H9 (cell line): ENCODE data around the gene TSPYL6. TPM values are rescaled to one million over a fixed set of nuclear protein-coding genes. Genes with fewer than 3 reads are reported as not detected.

ENCODE experiments used
- DNase-seq: peaks from one replicate; pipeline ENCODE4 v3.0.0-alpha.2; 2017
- H2AFZ ChIP-seq: one replicate; pipeline ENCODE4 v1.6.1; 2013; ENCODE audit warnings: mild to moderate bottlenecking, low read length, control low read depth, moderate library complexity
- H2AK5ac ChIP-seq: 2 replicates; pipeline ENCODE4 v1.6.1; 2013; ENCODE audit warnings: low read length, control low read depth, mixed read lengths; ENCODE audit not compliant: insufficient read length
- H2BK120ac ChIP-seq: one replicate; pipeline ENCODE4 v1.6.1; 2013; ENCODE audit warnings: low read depth, mild to moderate bottlenecking, low read length, control low read depth, inconsistent platforms; ENCODE audit not compliant: poor library complexity, severe bottlenecking
- H2BK12ac ChIP-seq: 2 replicates; pipeline ENCODE4 v1.6.1; 2013; ENCODE audit warnings: low read length, control low read depth, mixed read lengths, low read depth; ENCODE audit not compliant: insufficient read length
- H2BK15ac ChIP-seq: 2 replicates; pipeline ENCODE4 v1.6.1; 2013; ENCODE audit warnings: low read depth, low read length, control low read depth
- H2BK20ac ChIP-seq: one replicate; pipeline ENCODE4 v1.6.1; 2013; ENCODE audit warnings: low read depth, mild to moderate bottlenecking, low read length, control low read depth, inconsistent platforms; ENCODE audit not compliant: poor library complexity, severe bottlenecking
- H2BK5ac ChIP-seq: 2 replicates; pipeline ENCODE4 v1.6.1; 2013; ENCODE audit warnings: low read length, control low read depth, mixed read lengths; ENCODE audit not compliant: insufficient read length
- H3K14ac ChIP-seq: 2 replicates; pipeline ENCODE4 v1.6.1; 2013; ENCODE audit warnings: low read length, control low read depth; ENCODE audit not compliant: insufficient read depth
- H3K18ac ChIP-seq: 2 replicates; pipeline ENCODE4 v1.6.1; 2013; ENCODE audit warnings: low read depth, mild to moderate bottlenecking, mixed read lengths, low read length, control low read depth; ENCODE audit not compliant: insufficient read length
- H3K23ac ChIP-seq: 2 replicates; pipeline ENCODE4 v1.6.1; 2013; ENCODE audit warnings: low read length, control low read depth, mixed read lengths, low read depth; ENCODE audit not compliant: insufficient read length
- H3K23me2 ChIP-seq: 2 replicates; pipeline ENCODE4 v1.6.1; 2013; ENCODE audit warnings: low read depth, mild to moderate bottlenecking, mixed read lengths, low read length, control low read depth; ENCODE audit not compliant: insufficient read length, poor library complexity, severe bottlenecking
- H3K27ac ChIP-seq: 2 replicates; pipeline ENCODE4 v1.5.1; 2013; ENCODE audit warnings: low read length, control low read depth, mixed read lengths, low read depth; ENCODE audit not compliant: insufficient read length
- H3K27me3 ChIP-seq: 2 replicates; pipeline ENCODE4 v1.6.1; 2013; ENCODE audit warnings: low read length, control low read depth, inconsistent platforms; ENCODE audit not compliant: insufficient read depth
- H3K4ac ChIP-seq: 2 replicates; pipeline ENCODE4 v1.6.1; 2013; ENCODE audit warnings: low read depth, mild to moderate bottlenecking, control low read depth, inconsistent platforms, low read length, moderate library complexity
- H3K4me1 ChIP-seq: 2 replicates; pipeline ENCODE4 v1.6.1; 2013; ENCODE audit warnings: low read length, control low read depth, inconsistent platforms; ENCODE audit not compliant: insufficient read depth
- H3K4me2 ChIP-seq: 2 replicates; pipeline ENCODE4 v1.6.1; 2013; ENCODE audit warnings: low read length, control low read depth, mixed read lengths; ENCODE audit not compliant: insufficient read length, insufficient read depth
- H3K56ac ChIP-seq: 2 replicates; pipeline ENCODE4 v1.6.1; 2013; ENCODE audit warnings: low read depth, mild to moderate bottlenecking, mixed read lengths, low read length, control low read depth; ENCODE audit not compliant: insufficient read length
- H3K79me1 ChIP-seq: 2 replicates; pipeline ENCODE4 v1.6.1; 2013; ENCODE audit warnings: low read depth, mild to moderate bottlenecking, moderate library complexity, low read length, control low read depth, inconsistent platforms; ENCODE audit not compliant: insufficient read depth, poor library complexity, severe bottlenecking
- H3K79me2 ChIP-seq: 2 replicates; pipeline ENCODE4 v1.6.1; 2013; ENCODE audit warnings: low read length, control low read depth, inconsistent platforms; ENCODE audit not compliant: insufficient read depth
- H3K9ac ChIP-seq: 2 replicates; pipeline ENCODE4 v1.6.1; 2013; ENCODE audit warnings: low read length, control low read depth, mixed read lengths; ENCODE audit not compliant: insufficient read length; ENCODE audit errors: extremely low read depth
- H3K9me3 ChIP-seq: one replicate; pipeline ENCODE4 v1.6.1; 2013; ENCODE audit warnings: low read depth, low read length, inconsistent platforms; ENCODE audit not compliant: control insufficient read depth
- H3T11ph ChIP-seq: one replicate; pipeline ENCODE4 v1.6.1; 2013; ENCODE audit warnings: mild to moderate bottlenecking, low read length, control low read depth, inconsistent platforms
- H4K20me1 ChIP-seq: one replicate; pipeline ENCODE4 v1.6.1; 2013; ENCODE audit not compliant: control insufficient read depth, insufficient read length, insufficient read depth
- H4K5ac ChIP-seq: 2 replicates; pipeline ENCODE4 v1.6.1; 2013; ENCODE audit warnings: low read depth, mild to moderate bottlenecking, mixed read lengths, low read length, control low read depth; ENCODE audit not compliant: insufficient read length
- H4K8ac ChIP-seq: replicated peaks from 2 replicates; pipeline ENCODE4 v1.6.1; 2013; ENCODE audit warnings: low read length, control low read depth, mixed read lengths, low read depth; ENCODE audit not compliant: insufficient read length
- H4K91ac ChIP-seq: 2 replicates; pipeline ENCODE4 v1.6.1; 2013; ENCODE audit warnings: low read depth, mild to moderate bottlenecking, moderate library complexity, mixed read lengths, low read length, control low read depth; ENCODE audit not compliant: insufficient read length
- H3K27ac Mint-ChIP-seq, 3 experiments: 2 replicates in 2 of 3; 3 replicates in 1 of 3; pipeline ENCODE4 v1.8.0; 2020 to 2021; ENCODE audit warnings: mixed read lengths in 3 of 3, mild to moderate bottlenecking in 1 of 3, moderate library complexity in 1 of 3
- H3K27me3 Mint-ChIP-seq: 2 replicates; pipeline ENCODE4 v1.8.0; 2021; ENCODE audit warnings: low read depth, mild to moderate bottlenecking, moderate library complexity, mixed read lengths
- H3K36me3 Mint-ChIP-seq, 3 experiments: 2 replicates in 2 of 3; 3 replicates in 1 of 3; pipeline ENCODE4 v1.8.0; 2020 to 2021; ENCODE audit warnings: low read depth in 3 of 3, mixed read lengths in 3 of 3; ENCODE audit not compliant: insufficient read depth in 1 of 3
- H3K4me1 Mint-ChIP-seq, 2 experiments: 2 replicates each; pipeline ENCODE4 v1.8.0; 2020; ENCODE audit warnings: mixed read lengths in 2 of 2
- H3K4me3 Mint-ChIP-seq, 2 experiments: 2 replicates in 1 of 2; 3 replicates in 1 of 2; pipeline ENCODE4 v1.8.0; 2020 to 2021; ENCODE audit warnings: mild to moderate bottlenecking in 2 of 2, mixed read lengths in 2 of 2, moderate library complexity in 1 of 2
- H3K9me3 Mint-ChIP-seq, 2 experiments: 2 replicates in 1 of 2; 3 replicates in 1 of 2; pipeline ENCODE4 v1.8.0; 2020; ENCODE audit warnings: mild to moderate bottlenecking in 2 of 2, mixed read lengths in 2 of 2, moderate library complexity in 1 of 2
- WGBS: extraction: QIAGEN DNeasy Blood & Tissue Kit; methylation state at CpG from one replicate; pipeline ENCODE4 v1.1.7; 2013; ENCODE audit warnings: missing lambda C conversion rate, low lambda C conversion rate, mixed read lengths; ENCODE audit not compliant: insufficient read length; ENCODE audit errors: extremely low coverage; 5-methylcytosine and 5-hydroxymethylcytosine counted together
- total RNA-seq: library from RNA; stranded (reverse); gene quantifications from 2 replicates; pipeline ENCODE4 v1.2.1, GENCODE V29; 2021
- TF ChIP-seq, protein P1 (sequence below): fragments of 200-600 bp; sonication (generic); conservative IDR thresholded peaks from 3 replicates; pipeline ENCODE4 v1.8.0; 2021; ENCODE audit warnings: antibody characterized with exemption, mild to moderate bottlenecking

Gene TSPYL6
- total RNA-seq, 1 experiment from 2014 or later, result not detected

DNA sequence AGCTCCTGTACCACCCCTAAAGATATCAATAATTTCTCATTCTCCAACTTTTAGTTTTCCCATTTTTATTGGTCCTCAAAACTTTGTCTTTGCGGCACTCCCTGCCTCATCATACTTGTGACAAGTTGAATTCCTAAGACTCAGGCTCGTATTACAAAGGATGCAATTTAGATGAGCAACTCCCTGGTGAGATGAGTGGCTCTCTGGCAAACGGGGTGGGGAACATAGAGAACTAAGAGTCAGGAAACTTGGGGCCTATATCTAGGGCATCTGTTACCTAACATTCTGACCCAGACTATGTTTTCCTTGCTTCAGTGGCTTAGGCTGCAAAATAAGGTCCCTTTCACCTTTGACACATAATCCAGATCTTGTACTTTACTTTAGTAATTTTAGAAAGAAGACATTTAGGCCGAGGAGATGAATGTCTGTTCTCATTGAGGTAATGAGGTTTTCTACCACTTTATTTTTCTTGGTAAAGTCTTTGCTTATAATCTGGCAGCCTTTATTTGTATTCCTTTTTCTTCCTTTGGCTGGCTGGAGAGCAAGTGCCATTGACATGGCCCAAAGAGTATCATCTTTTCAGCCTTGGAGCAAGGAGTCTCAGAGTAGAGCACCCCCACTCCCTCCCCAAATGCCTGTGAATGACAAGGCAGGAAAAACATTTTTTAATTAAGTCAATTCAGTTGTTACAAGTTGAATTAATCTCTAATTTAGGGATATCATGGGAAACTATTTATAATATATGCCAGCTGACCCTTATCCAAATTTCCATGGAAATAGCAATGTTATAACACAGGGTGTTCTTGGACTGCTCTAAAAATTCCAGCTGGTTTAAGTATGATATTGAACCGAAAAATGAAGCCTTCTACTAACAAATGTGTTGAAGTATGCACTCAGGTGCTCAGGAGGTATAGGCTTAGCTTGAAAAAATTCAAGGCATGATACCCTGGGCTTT is 15.2 kb downstream of the TSPYL6 start:
- Histone ChIP-seq H4K20me1 (no peaks in the 10 kb centered on the region), H4K8ac (no peak overlapping the region), H3K79me2 (no peaks in the 10 kb centered on the region), H3K4me1 (no peaks in the 10 kb centered on the region), H3K23me2 (no peaks in the 10 kb centered on the region), H3K18ac (no peak overlapping the region), H2BK5ac (no peak overlapping the region), H4K91ac (no peak overlapping the region), H2BK15ac (no peak overlapping the region), H3K79me1 (no peaks in the 10 kb centered on the region), H2AFZ (no peak overlapping the region), H3K23ac (no peak overlapping the region), H3K4me2 (no peak overlapping the region), H2BK120ac (no peak overlapping the region), H3K14ac (no peak overlapping the region), H2AK5ac (no peak overlapping the region), H3K9me3 (no peaks in the 10 kb centered on the region), H3K4ac (no peak overlapping the region), H3K56ac (no peak overlapping the region), H3T11ph (no peak overlapping the region), H4K5ac (no peak overlapping the region), H3K27me3 (no peaks in the 10 kb centered on the region; the same call in 1 of the 2 replicates), H2BK20ac (no peak overlapping the region), H3K27ac (no peak overlapping the region), H2BK12ac (no peak overlapping the region), H3K9ac (no peak overlapping the region)
- peaks cover 3 to 5% of the 10 kb centered on the region in 2 experiments; a peak in 3 of 5 replicates for H3K9me3 Mint-ChIP-seq
- TF ChIP-seq, protein P1, sequence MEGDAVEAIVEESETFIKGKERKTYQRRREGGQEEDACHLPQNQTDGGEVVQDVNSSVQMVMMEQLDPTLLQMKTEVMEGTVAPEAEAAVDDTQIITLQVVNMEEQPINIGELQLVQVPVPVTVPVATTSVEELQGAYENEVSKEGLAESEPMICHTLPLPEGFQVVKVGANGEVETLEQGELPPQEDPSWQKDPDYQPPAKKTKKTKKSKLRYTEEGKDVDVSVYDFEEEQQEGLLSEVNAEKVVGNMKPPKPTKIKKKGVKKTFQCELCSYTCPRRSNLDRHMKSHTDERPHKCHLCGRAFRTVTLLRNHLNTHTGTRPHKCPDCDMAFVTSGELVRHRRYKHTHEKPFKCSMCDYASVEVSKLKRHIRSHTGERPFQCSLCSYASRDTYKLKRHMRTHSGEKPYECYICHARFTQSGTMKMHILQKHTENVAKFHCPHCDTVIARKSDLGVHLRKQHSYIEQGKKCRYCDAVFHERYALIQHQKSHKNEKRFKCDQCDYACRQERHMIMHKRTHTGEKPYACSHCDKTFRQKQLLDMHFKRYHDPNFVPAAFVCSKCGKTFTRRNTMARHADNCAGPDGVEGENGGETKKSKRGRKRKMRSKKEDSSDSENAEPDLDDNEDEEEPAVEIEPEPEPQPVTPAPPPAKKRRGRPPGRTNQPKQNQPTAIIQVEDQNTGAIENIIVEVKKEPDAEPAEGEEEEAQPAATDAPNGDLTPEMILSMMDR, result no peak
- H3K4me1 Mint-ChIP-seq, result peaks cover 12 to 13% of the 10 kb centered on the region in 2 experiments
- no peak overlapping the region for H3K27ac Mint-ChIP-seq
- WGBS, result no CpG with 5 or more reads among the region's 5 CpGs
- no peak overlapping the region for H3K4me3 Mint-ChIP-seq
- DNase-seq, result no peak
- no peaks in the 10 kb centered on the region for H3K36me3 Mint-ChIP-seq
- H3K27me3 Mint-ChIP-seq, result peaks cover 2% of the 10 kb centered on the region; the same call in 1 of the 2 replicates
